ENCODE results near the gene CPAMD8.

The CPAMD8 gene

DNA sequence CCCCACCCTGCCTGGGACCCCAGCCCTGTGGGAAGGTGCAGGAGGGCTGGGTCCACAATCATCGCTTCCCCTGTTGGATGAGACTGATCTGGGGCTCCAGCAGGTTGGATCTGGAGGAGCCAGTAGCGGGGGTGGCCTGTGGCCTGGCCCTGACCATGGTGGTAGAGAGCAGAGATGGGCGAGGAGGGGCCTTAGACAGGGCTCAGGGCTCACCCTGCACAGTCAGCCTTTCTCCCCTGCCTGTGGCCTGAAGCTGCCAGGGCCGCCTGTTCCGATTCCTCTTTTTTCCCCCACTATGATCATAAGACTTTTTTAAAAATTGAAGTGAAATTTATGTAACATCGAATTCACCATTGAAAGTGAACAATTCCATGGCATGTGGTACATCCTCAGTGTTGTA, 179.2 kb downstream of the CPAMD8 start:
- Histone ChIP-seq H3K36me3 (ENCODE audit: low read depth) (peaks cover 91% of the 10 kb centered on the region), H3K4me1 (ENCODE audit: insufficient read depth, poor library complexity, severe bottlenecking) (peaks cover 18% of the 10 kb centered on the region), H3K9me3 (ENCODE audit: severe bottlenecking) (no peaks in the 10 kb centered on the region), H3K4me3 (ENCODE audit: severe bottlenecking) (no peak overlapping the region), H3K27me3 (ENCODE audit: insufficient read depth, poor library complexity, severe bottlenecking) (no peaks in the 10 kb centered on the region), H3K27ac (ENCODE audit: poor library complexity, severe bottlenecking) (no peak overlapping the region)
- DNase-seq (ENCODE audit: low spot score) = no peak
- TF ChIP-seq, protein P1, sequence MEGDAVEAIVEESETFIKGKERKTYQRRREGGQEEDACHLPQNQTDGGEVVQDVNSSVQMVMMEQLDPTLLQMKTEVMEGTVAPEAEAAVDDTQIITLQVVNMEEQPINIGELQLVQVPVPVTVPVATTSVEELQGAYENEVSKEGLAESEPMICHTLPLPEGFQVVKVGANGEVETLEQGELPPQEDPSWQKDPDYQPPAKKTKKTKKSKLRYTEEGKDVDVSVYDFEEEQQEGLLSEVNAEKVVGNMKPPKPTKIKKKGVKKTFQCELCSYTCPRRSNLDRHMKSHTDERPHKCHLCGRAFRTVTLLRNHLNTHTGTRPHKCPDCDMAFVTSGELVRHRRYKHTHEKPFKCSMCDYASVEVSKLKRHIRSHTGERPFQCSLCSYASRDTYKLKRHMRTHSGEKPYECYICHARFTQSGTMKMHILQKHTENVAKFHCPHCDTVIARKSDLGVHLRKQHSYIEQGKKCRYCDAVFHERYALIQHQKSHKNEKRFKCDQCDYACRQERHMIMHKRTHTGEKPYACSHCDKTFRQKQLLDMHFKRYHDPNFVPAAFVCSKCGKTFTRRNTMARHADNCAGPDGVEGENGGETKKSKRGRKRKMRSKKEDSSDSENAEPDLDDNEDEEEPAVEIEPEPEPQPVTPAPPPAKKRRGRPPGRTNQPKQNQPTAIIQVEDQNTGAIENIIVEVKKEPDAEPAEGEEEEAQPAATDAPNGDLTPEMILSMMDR (IDR thresholded peaks at IDR 0.05; ENCODE audit: poor library complexity, severe bottlenecking) = no peak
- ATAC-seq (ENCODE audit: low read depth) = no peak; the same call in 2 of the 3 replicates

DNA sequence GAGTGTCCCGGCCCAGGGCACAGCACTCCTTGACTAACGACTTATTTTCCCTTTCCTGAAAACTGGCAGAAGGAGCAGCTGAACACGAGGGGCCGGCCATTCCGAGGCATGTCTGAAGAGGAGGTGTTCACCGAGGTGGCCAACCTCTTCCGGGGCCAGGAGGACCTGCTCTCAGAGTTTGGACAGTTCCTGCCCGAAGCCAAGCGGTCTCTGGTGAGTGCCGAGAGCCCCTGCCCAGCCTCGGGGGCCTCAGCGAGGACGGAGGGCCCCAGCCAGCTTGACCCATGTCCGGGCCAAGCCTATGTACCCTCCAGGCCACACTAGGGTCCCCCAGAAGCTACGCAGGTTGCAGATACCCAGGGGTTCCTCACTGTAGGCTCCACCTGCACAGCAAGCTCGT, 179.7 kb downstream of the CPAMD8 start:
- H3K4me3 ChIP-seq (ENCODE audit: severe bottlenecking) = no peak overlapping the region
- no peaks in the 10 kb centered on the region for H3K9me3 ChIP-seq (ENCODE audit: severe bottlenecking)
- no peaks in the 10 kb centered on the region for H3K27me3 ChIP-seq (ENCODE audit: insufficient read depth, poor library complexity, severe bottlenecking)
- DNase-seq (ENCODE audit: low spot score) (no peak), ATAC-seq (ENCODE audit: low read depth) (no peak)
- no peak overlapping the region for H3K27ac ChIP-seq (ENCODE audit: poor library complexity, severe bottlenecking)
- H3K4me1 ChIP-seq (ENCODE audit: insufficient read depth, poor library complexity, severe bottlenecking) = peaks cover 18% of the 10 kb centered on the region
- TF ChIP-seq, protein P1 (IDR thresholded peaks at IDR 0.05; ENCODE audit: poor library complexity, severe bottlenecking) = no peak
- peaks cover 91% of the 10 kb centered on the region for H3K36me3 ChIP-seq (ENCODE audit: low read depth)
